Measurements from ENCODE around the gene KLHDC8A. TPM values are rescaled to one million over a fixed set of nuclear protein-coding genes. Genes with fewer than 3 reads are reported as not detected.

Gene KLHDC8A
- total RNA-seq, 2 experiments from 2014 or later, result not detected

DNA sequence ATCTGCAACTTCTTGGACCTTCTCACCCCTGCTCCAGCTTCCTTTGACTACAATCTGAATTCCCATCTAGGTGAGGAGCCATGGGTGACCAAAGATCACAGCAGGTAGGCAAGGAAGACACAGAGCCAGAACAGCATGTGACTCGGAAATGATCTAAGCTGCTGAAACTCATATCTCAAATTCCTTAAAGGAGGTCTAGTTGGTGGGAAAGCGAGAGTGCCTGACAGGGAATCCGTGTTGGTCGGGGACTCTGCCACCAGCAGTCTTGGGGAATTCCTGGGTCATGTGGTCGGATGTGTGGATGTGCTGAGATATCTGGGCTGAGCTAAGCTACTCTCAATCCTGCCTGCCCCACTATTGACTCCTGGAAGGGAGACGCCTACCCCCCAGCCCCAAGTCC lies 31.9 kb downstream of the KLHDC8A start:
- Mint-ChIP-seq H3K4me1 (ENCODE audit: low read depth) (peaks cover 26% of the 10 kb centered on the region), H3K4me3 (no peak overlapping the region), H3K36me3 (no peaks in the 10 kb centered on the region), H3K9me3 (no peaks in the 10 kb centered on the region), H3K27me3 (peaks cover 4% of the 10 kb centered on the region), H3K27ac (no peak overlapping the region)
- CTCF ChIA-PET, result interaction anchor here (0.6 to 28.8 kb wide), 36 partner anchors 8 to 435 kb away, joined by 3 to 1370 read pairs (median 5); partner anchors contain the start of gene TMCC2
- POLR2A ChIA-PET, result interaction anchor here (1.1 to 2.1 kb wide), 2 partner anchors 51 to 308 kb away, joined by 3 to 14 read pairs; partner anchors contain the start of gene ELK4
- intact Hi-C loops (cut with micrococcal nuclease), result loop anchor here (1.0 kb wide), 1 partner anchor 51 kb away; no protein-coding TSS in a partner anchor
- no peak for DNase-seq

DNA sequence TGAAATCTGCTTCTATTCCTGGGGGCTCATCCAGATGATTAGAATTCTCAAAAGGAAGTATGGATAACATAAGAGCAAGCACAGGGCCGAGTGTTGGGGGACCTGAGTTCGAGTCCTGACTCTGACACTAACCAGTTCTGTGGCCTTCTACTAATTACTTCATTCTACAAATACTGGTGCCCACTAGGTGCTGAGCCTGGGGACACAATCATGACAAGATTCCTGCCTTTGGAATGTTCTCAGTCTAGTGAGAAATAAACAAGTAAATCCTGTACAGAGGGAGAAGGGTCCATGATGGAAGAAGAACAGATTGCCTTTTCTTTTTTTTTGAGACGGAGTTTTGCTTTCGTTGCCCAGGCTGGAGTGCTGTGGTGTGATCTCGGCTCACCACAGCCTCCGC lies 32.9 kb downstream of the KLHDC8A start:
- Mint-ChIP-seq H3K27me3 (peaks cover 2% of the 10 kb centered on the region), H3K4me1 (ENCODE audit: low read depth) (peaks cover 36% of the 10 kb centered on the region), H3K36me3 (no peaks in the 10 kb centered on the region), H3K4me3 (no peak overlapping the region), H3K9me3 (no peaks in the 10 kb centered on the region), H3K27ac (no peak overlapping the region)
- intact Hi-C loops (cut with micrococcal nuclease), result no loop called here
- ChIA-PET CTCF (interaction anchor here (0.6 to 28.8 kb wide), 15 partner anchors 9 to 270 kb away, joined by 3 to 1370 read pairs (median 10); partner anchors contain the start of gene TMCC2), POLR2A (interaction anchor here (2.1 kb wide), 1 partner anchor 50 kb away, joined by 14 read pairs; no protein-coding TSS in a partner anchor)
- no peak for DNase-seq

DNA sequence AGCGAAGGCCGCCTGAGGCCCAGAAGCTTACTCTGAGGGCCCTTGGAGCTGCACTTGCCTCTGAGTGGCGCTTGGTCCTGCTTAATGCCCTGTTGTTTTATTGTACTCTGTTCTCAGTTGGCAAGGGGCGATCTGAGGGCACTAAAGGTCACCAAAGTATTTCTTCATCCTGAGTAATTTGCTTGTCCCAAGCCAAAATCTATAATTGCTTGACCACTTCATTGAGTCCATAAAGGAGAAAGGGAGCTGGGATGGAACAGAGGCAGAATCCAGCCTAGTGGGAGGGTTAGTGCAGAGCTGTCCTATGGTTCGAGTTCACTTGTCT lies 34.8 kb downstream of the KLHDC8A start:
- ChIA-PET CTCF (interaction anchor here (1.3 to 28.8 kb wide), 5 partner anchors 9 to 93 kb away, joined by 4 to 1370 read pairs (median 20); no protein-coding TSS in a partner anchor), POLR2A (interaction anchor here (0.7 to 3.2 kb wide), 4 partner anchors 35 to 48 kb away, joined by 3 to 24 read pairs (median 8); no protein-coding TSS in a partner anchor)
- Mint-ChIP-seq H3K27ac (peak overlapping the region; percentile 23), H3K9me3 (no peaks in the 10 kb centered on the region), H3K27me3 (peaks cover 2% of the 10 kb centered on the region), H3K4me3 (peak overlapping the region; percentile 88), H3K4me1 (ENCODE audit: low read depth) (peaks cover 55% of the 10 kb centered on the region), H3K36me3 (no peaks in the 10 kb centered on the region)
- DNase-seq, result no peak
- intact Hi-C loops (cut with micrococcal nuclease), result loop anchor here (1.0 kb wide), 2 partner anchors 37 to 49 kb away; no protein-coding TSS in a partner anchor

GRCh38 chr1:205321162-205321958 lies 35.4 kb downstream of the KLHDC8A start, which contains the start of gene NUAK2:
TSS of gene NUAK2 (minus strand) at chr1:205321745. CDS start at chr1:205321628, 117 bp downstream.
- CTCF ChIA-PET, result interaction anchor here (0.6 to 28.8 kb wide), 9 partner anchors 9 to 204 kb away, joined by 3 to 1370 read pairs (median 6); no protein-coding TSS in a partner anchor
- DNase-seq, result peak; percentile 89
- POLR2A ChIA-PET, result interaction anchor here (0.7 to 3.2 kb wide), 5 partner anchors 32 to 48 kb away, joined by 3 to 24 read pairs (median 5); no protein-coding TSS in a partner anchor
- Mint-ChIP-seq H3K27me3 (peaks cover 2% of the 10 kb centered on the region), H3K9me3 (no peaks in the 10 kb centered on the region), H3K4me1 (ENCODE audit: low read depth) (peaks cover 60% of the 10 kb centered on the region), H3K36me3 (no peaks in the 10 kb centered on the region), H3K4me3 (peak within 1 kb of the TSS; percentile 88), H3K27ac (peak within 1 kb of the TSS; percentile 72)
- intact Hi-C loops (cut with micrococcal nuclease), result loop anchor here (1.0 kb wide), 2 partner anchors 36 to 48 kb away; no protein-coding TSS in a partner anchor

DNA sequence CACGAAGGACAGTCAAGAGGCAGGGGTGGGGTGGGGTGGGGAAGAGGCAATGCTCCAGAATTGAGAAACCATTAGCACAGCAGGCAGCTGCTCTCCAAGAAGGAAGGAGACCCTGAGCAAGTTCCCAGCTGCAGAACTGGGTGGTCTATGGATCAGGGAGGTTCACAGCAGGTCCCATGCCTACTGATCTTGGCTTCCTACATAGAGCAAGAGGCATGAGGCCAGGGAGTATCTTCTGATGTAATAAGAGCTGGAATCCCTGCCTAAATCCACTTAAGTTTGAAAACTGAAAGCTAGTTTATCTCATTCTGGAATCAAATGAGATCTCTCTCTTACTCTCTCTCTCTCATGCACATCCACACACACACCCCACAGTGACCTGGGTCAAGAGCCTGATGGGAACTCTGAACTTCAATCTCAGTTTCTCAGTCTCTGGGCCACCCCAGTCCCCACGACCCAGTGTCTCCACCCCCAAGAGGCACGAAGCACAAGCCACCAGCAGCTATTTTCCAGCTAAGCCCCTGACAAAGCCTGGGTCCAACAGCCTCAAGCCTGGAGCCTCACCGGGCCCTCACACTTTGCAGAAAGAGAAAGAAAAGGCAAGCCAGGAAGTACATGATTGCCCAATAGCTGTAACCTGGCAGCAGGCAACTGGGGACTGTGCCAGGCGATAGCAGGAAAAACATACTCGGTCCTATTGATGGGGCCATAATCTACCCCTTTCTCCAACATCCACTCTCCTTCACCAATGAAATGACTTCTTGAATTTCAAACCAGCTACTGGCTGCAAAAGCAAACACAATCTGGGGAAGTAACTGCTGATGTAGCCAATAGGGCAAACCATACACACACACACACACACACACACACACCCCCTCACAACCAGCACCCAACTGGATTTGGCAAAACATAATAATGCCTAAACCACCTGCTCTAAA lies 37.4 kb downstream of the KLHDC8A start:
- no peaks in the 10 kb centered on the region for H3K27me3 Mint-ChIP-seq
- H3K36me3 Mint-ChIP-seq, result no peaks in the 10 kb centered on the region
- ChIA-PET POLR2A (interaction anchor here (0.7 to 3.2 kb wide), 3 partner anchors 32 to 81 kb away, joined by 3 to 19 read pairs (median 4); no protein-coding TSS in a partner anchor), CTCF (interaction anchor here (0.6 to 28.8 kb wide), 10 partner anchors 14 to 402 kb away, joined by 3 to 1370 read pairs (median 4); no protein-coding TSS in a partner anchor)
- no peaks in the 10 kb centered on the region for H3K9me3 Mint-ChIP-seq
- peaks cover 68% of the 10 kb centered on the region for H3K4me1 Mint-ChIP-seq (ENCODE audit: low read depth)
- peak; percentile 61 for DNase-seq
- H3K27ac Mint-ChIP-seq, result peak overlapping the region; percentile 86
- H3K4me3 Mint-ChIP-seq, result peak overlapping the region; percentile 88
- intact Hi-C loops (cut with micrococcal nuclease), result loop anchor here (1.0 to 10.0 kb wide), 4 partner anchors 31 to 455 kb away; partner anchors contain the start of genes RAB29 and RBBP5

GRCh38 chr1:205318231-205318991 lies 38.3 kb downstream of the KLHDC8A start:
- CTCF ChIA-PET, result interaction anchor here (1.1 to 28.8 kb wide), 6 partner anchors 17 to 274 kb away, joined by 3 to 1370 read pairs (median 5); no protein-coding TSS in a partner anchor
- Mint-ChIP-seq H3K36me3 (no peaks in the 10 kb centered on the region), H3K4me3 (peak overlapping the region; percentile 14), H3K27ac (peak overlapping the region; percentile 49), H3K27me3 (no peaks in the 10 kb centered on the region), H3K9me3 (no peaks in the 10 kb centered on the region), H3K4me1 (ENCODE audit: low read depth) (peaks cover 74% of the 10 kb centered on the region)
- no peak for DNase-seq
- POLR2A ChIA-PET, result interaction anchor here (3.2 kb wide), 1 partner anchor 31 kb away, joined by 19 read pairs; no protein-coding TSS in a partner anchor
- intact Hi-C loops (cut with micrococcal nuclease), result loop anchor here (2.0 to 10.0 kb wide), 3 partner anchors 90 to 456 kb away; partner anchors contain the start of genes RAB29 and RBBP5

DNA sequence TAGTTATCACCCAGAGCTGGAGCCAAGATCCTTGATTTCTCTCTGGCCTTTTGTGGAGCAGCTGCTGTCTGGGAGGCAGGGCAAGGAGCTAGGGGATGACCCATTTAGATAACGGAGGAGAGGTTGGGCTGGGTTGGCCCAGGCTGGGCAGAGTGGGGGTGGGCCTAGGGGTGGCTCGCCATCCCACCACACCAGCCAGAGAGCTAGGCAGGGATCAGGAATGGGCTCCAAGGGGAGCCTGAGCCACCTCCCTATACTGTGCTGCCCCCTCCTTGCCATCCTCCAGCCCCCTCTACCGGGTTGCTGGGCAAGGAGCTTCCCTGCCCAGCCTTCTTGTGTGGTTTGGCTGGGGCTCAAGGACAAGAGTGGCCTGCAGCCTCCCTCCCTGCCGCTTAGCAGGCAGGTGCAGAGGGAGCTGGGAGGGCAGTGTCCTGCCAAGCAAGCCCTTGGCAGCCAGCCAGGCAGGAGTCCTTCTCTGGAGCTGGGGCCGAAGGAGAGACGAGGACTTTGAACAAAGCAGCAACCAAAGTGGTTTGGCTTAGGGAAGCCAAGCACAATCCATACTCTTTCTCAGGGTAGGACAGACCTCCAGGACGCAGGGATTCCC lies 39.3 kb downstream of the KLHDC8A start:
- POLR2A ChIA-PET, result interaction anchor here (3.2 kb wide), 1 partner anchor 30 kb away, joined by 19 read pairs; no protein-coding TSS in a partner anchor
- H3K4me1 Mint-ChIP-seq (ENCODE audit: low read depth), result peaks cover 83% of the 10 kb centered on the region
- H3K36me3 Mint-ChIP-seq, result no peaks in the 10 kb centered on the region
- H3K27ac Mint-ChIP-seq, result peak overlapping the region; percentile 19
- no peak overlapping the region for H3K4me3 Mint-ChIP-seq
- CTCF ChIA-PET, result interaction anchor here (1.6 to 28.8 kb wide), 3 partner anchors 8 to 37 kb away, joined by 6 to 1370 read pairs (median 7); no protein-coding TSS in a partner anchor
- no peaks in the 10 kb centered on the region for H3K27me3 Mint-ChIP-seq
- no peaks in the 10 kb centered on the region for H3K9me3 Mint-ChIP-seq
- no peak for DNase-seq
- intact Hi-C loops (cut with micrococcal nuclease), result loop anchor here (10.0 kb wide), 2 partner anchors 193 to 457 kb away; partner anchors contain the start of genes RAB29 and RBBP5

- Mint-ChIP-seq H3K4me1 (ENCODE audit: low read depth) (peaks cover 91% of the 10 kb centered on the region), H3K27ac (peak overlapping the region; percentile 76), H3K36me3 (peaks cover 2% of the 10 kb centered on the region), H3K4me3 (peak overlapping the region; percentile 43), H3K9me3 (no peaks in the 10 kb centered on the region), H3K27me3 (no peaks in the 10 kb centered on the region)
- no peak for DNase-seq
- intact Hi-C loops (cut with micrococcal nuclease), result loop anchor here (10.0 kb wide), 2 partner anchors 191 to 459 kb away; partner anchors contain the start of genes RAB29 and RBBP5
- POLR2A ChIA-PET, result no interaction called here
- CTCF ChIA-PET, result interaction anchor here (1.6 to 28.8 kb wide), 3 partner anchors 8 to 36 kb away, joined by 7 to 1370 read pairs (median 62); no protein-coding TSS in a partner anchor
Measured at GRCh38 chr1:205316161-205316566, 40.6 kb downstream of the KLHDC8A start.

DNA sequence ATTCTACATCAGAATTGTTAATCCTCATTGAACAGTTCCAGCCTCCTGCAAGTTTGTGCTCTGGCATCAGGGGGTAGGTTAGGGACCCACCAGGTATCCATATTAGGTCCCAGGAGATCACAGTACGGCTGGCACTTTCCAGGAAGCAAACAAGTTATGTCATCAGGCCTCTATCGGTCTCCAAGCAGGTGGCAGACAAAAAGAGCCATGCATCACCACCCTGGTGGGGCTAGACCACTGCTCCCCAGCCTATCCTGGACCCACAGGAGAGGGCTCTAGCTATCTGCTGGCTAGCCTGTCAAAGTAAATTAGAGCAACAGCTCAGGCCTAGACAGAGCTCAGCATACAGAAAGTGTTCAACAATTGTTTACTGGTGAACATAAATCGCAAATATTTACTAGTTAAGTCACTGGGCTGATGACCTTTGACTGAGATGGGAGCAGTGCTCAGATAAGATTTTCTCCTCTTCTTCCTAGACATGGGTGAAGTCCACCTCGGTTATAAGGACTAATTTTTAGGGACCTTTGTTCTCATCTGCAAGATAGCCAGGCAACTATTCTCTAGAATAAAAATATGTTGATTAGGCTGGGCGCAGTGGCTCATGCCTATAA lies 41.6 kb downstream of the KLHDC8A start:
- Mint-ChIP-seq H3K4me3 (no peak overlapping the region), H3K27ac (peak overlapping the region; percentile 95), H3K27me3 (no peaks in the 10 kb centered on the region), H3K4me1 (ENCODE audit: low read depth) (peaks cover 97% of the 10 kb centered on the region), H3K36me3 (peaks cover 7% of the 10 kb centered on the region), H3K9me3 (no peaks in the 10 kb centered on the region)
- intact Hi-C loops (cut with micrococcal nuclease), result loop anchor here (10.0 kb wide), 2 partner anchors 190 to 460 kb away; partner anchors contain the start of genes RAB29 and RBBP5
- CTCF ChIA-PET, result interaction anchor here (6.7 to 28.8 kb wide), 2 partner anchors 9 to 35 kb away, joined by 62 to 1370 read pairs; no protein-coding TSS in a partner anchor
- DNase-seq, result no peak
- POLR2A ChIA-PET, result no interaction called here
